ENCODE measurements around the gene PRSS57.

- TF ChIP-seq CTCF (IDR thresholded peaks at IDR 0.05) (no peak), EZH2 (IDR thresholded peaks at IDR 0.05; ENCODE audit: borderline replicate concordance, insufficient read depth, low read depth, low read length, poor library complexity, severe bottlenecking) (no peak)
These were observed 8.5 kb downstream of the PRSS57 start for GRCh38 chr19:686589-687297.

Measured in B cell (primary cell).